ENCODE measurements around the gene PPP1R3G.

The PPP1R3G gene

DNA sequence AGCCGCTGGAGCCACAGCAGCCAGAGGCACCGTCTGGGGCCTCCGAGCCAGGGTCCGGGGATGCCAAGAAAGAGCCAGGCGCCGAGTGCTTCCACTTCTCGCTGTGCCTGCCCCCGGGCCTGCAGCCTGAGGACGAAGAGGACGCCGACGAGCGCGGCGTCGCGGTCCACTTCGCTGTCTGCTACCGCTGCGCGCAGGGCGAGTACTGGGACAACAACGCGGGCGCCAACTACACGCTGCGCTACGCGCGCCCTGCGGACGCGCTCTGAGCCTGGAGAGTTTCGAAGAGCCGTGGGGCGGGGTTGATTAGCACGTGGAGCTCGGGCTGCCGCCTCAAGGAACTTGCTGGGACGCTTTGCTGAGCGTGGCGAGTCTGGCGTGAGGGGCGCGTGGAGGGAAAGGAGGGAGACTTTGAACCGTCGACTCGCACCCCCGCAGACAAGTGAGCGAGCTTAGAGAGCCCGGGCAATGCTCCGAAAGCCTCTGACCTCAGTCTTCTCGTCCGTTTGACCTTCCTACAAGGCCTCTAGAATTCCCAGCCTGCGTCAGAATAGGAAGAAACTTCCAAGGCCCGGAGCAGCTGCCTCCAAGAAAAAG is 1.3 kb downstream of the PPP1R3G start:
- H3K4me3 ChIP-seq (ENCODE audit: low read depth, low read length), result no peak overlapping the region
- no peaks in the 10 kb centered on the region for H3K4me1 ChIP-seq
- no peak for TF ChIP-seq CTCF (IDR thresholded peaks at IDR 0.05; ENCODE audit: low read depth, low read length)
- H3K27me3 ChIP-seq, result peaks cover 39% of the 10 kb centered on the region
- H3K9me3 ChIP-seq, result no peaks in the 10 kb centered on the region
- no peak for DNase-seq
- no peaks in the 10 kb centered on the region for H3K36me3 ChIP-seq

GRCh38 chr6:5087389-5087788 is 2.2 kb downstream of the PPP1R3G start:
- no peak for DNase-seq

DNA sequence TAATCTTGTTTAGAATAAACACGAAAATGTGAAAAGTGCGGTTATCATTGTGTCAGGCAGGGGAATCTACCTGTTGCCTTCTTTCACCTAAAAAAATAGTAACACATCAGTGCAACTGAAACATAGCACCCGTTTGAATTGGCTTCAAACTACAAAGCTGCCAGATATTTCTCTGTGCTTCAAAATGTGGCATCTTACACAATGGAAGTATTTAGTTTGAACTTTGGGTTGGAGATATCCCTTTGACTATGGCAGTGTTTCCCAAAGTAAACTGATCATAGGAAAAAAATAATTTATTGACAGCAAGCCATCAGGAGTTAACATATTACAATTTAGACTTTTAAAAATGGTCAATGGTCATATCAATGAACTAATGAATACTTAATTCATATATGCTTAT is 3.6 kb downstream of the PPP1R3G start:
- H3K4me1 ChIP-seq, result no peaks in the 10 kb centered on the region
- no peaks in the 10 kb centered on the region for H3K9me3 ChIP-seq
- H3K4me3 ChIP-seq (ENCODE audit: low read depth, low read length), result no peak overlapping the region
- DNase-seq, result no peak
- TF ChIP-seq CTCF (IDR thresholded peaks at IDR 0.05; ENCODE audit: low read depth, low read length), result no peak
- peaks cover 37% of the 10 kb centered on the region for H3K27me3 ChIP-seq
- no peaks in the 10 kb centered on the region for H3K36me3 ChIP-seq

More at GRCh38 chr6:5087389-5087788, 2.2 kb downstream of the PPP1R3G start:
- Histone ChIP-seq H3K4me1 (no peaks in the 10 kb centered on the region), H3K4me3 (ENCODE audit: low read depth, low read length) (no peak overlapping the region), H3K27me3 (peaks cover 39% of the 10 kb centered on the region), H3K9me3 (no peaks in the 10 kb centered on the region), H3K36me3 (no peaks in the 10 kb centered on the region)
- TF ChIP-seq CTCF (IDR thresholded peaks at IDR 0.05; ENCODE audit: low read depth, low read length), result no peak

GRCh38 chr6:5089481-5090438 is 4.6 kb downstream of the PPP1R3G start:
- no peak for DNase-seq
- Histone ChIP-seq H3K4me1 (no peaks in the 10 kb centered on the region), H3K36me3 (no peaks in the 10 kb centered on the region), H3K9me3 (no peaks in the 10 kb centered on the region), H3K4me3 (ENCODE audit: low read depth, low read length) (no peak overlapping the region), H3K27me3 (peaks cover 27% of the 10 kb centered on the region)
- TF ChIP-seq CTCF (IDR thresholded peaks at IDR 0.05; ENCODE audit: low read depth, low read length), result no peak

DNA sequence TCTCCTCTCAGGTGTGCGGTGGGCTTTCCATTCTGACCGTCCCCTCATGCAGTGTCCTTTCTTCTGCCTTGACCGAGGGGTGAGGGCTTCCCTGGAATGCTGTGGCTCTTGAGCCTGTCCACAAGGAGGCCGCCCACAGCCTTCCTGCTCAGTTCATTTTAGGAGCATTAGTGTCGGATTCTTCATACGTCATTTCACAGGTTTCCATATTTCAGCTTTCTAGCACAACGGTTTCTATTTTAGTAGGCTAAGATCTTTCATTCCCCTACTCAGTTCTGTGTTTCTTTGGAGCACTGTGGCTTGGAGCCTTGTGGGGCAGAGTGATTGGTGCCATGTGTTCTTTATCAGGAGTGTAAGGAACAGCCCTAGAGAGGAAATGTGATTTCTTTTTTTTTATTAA is 5.5 kb downstream of the PPP1R3G start:
- Histone ChIP-seq H3K27me3 (peaks cover 19% of the 10 kb centered on the region), H3K4me1 (no peaks in the 10 kb centered on the region), H3K9me3 (no peaks in the 10 kb centered on the region), H3K36me3 (no peaks in the 10 kb centered on the region), H3K4me3 (ENCODE audit: low read depth, low read length) (no peak overlapping the region)
- TF ChIP-seq CTCF (IDR thresholded peaks at IDR 0.05; ENCODE audit: low read depth, low read length), result no peak
- no peak for DNase-seq

Data from BE2C (cell line).